HG03354 (cell line): Measurements from ENCODE around the gene CCDC57.
"Not testable (repeated sequence)": the region's sequence is repeated elsewhere in the genome, so short reads cannot be mapped to it uniquely, and the experiment has no call there.

Experiments used
- ATAC-seq: cut with Tn5 transposase; IDR thresholded peaks from one replicate; pipeline ENCODE4 v1.9.1; 2021; ENCODE audit warnings: mild to moderate bottlenecking; ENCODE audit not compliant: unreplicated experiment, poor library complexity, severe bottlenecking

CCDC57 gene

DNA sequence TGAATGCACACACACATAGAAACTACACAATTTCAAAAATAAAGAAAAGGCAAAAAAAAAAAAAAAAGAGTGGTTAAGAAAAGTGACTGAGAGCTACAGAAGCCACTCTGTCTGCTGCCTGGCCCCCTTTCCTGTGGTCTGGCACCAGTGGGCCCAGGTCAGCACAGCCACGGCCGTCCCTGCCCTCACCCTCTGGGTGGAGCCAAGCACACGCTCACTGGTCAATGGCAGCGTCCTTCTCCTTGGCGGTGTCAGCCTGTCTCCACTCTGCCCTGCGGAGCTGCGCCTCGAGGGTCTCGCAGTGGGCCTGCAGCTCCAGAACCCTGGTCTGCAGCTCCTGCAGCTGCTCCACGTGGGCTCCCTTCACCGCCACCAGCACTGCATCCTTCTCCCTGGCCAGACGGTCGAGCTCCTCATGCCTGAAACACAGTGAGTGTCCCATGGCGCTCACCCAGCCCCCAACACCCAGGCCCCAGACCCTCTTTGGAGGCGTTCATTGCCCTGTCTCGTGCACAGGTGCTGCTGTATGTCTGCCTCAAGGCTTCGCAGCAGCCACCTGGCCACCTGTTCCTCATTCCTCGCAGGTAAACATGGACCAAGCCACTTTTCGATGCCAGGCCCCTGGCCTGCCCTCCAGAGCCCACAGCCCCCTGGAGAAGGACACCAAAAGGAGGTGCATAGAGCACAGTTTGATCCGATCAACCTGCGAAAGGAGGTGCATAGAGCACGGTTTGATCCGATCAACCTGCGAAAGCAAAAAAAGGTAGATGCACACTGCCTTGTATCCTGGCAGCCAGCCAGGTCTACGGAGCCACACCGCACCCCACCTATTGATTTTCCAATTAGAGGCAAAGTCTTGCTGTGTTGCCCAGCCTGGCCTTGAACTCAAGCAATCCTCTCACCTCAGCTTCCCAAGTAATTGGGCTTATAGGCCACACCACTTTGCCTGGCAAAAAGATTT lies 24.4 kb downstream of the CCDC57 start:
- no peak for ATAC-seq

DNA sequence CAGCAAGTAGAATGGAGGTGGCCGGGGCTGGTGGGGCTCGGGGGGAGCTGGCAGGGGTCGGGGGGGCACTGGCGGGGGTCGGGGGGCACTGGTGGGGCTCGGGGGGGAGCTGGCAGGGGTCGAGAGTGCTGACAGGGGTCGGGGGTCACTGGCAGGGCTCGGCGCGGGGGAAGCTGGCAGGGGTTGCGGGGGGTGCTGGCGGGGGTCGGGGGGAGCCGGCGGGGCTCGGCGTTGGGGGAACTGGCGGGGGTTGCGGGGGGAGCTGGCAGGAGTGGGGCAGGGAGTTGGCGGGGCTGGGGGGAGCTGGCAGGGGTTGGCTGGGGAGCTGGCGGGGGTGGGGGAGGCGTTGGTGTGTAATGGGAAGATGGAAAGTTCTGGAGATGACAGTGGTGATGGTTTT lies 25.1 kb downstream of the CCDC57 start:
- ATAC-seq = no peak

DNA sequence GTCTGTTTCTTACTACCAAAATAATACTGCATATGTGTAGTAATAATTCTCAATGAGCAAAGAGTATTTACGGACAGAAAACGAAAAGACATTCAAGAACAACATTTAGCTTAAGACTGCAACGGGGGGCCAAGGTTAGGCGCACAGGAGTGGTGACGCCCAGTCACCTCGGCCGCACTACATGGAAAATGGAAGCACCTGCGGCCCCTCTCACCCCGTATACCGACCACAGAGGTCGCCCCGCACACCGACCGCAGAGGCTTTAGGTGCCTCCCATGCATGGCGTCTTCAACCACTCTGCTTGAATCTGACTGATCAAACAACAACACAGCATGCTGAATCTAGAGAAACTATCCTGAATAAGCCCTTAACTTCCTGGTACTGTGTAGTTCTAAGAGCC lies 26.4 kb downstream of the CCDC57 start:
- ATAC-seq = no peak

DNA sequence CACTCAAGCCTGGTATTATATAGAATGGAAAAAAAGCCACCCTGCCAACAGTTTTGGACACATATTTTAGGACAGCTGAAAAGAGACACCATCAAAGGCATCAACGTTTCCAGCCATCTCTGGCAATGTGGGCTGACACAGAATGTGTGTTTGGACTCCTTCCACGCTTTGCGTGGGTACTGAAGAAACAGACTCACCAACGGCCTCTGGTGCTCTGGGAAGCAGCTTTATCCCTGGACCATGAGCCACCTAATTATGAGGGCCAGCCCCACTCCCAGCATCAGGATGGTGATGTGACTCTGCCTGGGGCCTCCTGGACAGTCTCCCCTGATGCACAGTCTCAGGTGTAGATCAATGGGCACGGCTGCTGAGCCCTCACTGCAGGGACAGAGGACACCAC lies 27.9 kb downstream of the CCDC57 start:
- ATAC-seq = no peak

DNA sequence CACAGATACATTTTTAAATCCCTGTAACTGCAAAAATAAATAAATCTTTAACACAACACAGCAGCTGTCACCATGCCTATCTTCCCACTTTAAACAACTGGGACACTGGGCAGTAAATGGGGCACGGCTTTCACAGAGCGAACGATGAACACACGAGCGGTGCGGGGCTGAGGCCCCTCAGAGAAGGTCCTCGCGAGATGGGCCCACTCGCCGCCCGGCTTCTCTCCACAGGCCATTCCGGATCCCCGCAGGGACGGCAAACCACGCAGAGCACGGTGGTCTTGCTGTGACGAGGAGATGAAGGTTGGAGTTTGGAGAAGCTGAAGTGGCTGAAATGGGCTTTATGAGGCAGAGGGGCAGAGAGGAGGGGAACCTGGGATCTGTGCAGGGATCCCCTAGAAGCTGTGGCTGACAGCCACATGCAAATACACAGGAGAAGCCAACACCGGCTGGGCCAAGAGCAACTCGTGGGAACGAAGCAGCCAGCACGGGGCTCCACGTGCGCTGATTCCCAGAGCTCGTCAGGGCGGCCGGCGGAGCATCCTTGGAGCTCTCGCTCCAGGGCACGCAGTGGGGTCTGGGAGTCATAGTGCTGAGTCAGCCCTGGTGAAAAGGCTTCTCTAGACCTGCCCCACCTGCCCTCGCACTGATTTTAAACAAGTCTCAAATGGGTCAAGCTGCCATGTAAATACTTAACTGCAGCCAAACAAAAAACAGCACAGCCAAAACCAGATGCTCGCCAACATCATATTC lies 31.7 kb downstream of the CCDC57 start:
- no peak for ATAC-seq

DNA sequence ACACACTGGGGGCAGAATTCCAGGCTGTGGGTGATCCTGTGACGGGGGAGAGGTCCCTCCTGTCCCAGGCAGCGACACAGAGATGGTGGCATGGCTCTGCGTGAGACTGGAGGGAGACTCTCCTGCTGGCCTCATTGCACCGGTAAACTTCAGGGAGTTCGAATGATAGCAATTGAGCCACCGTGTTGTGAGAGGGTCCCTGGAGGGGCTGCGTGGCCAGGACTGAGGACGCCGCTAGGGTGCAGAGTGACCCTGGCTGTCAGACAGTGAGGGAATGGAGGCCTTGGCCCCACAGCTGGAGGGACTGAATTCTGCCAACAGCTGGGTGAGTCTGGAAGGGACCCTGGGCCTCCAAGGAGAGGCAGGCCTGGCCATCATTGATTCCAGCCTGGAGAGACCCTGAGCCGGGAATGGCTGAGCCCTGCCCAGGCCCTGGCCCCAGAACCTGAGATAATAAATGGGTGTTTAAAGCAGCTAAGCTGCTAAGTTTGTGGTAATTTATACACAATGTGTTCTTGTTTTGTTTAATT lies 32.6 kb downstream of the CCDC57 start:
- no peak for ATAC-seq

DNA sequence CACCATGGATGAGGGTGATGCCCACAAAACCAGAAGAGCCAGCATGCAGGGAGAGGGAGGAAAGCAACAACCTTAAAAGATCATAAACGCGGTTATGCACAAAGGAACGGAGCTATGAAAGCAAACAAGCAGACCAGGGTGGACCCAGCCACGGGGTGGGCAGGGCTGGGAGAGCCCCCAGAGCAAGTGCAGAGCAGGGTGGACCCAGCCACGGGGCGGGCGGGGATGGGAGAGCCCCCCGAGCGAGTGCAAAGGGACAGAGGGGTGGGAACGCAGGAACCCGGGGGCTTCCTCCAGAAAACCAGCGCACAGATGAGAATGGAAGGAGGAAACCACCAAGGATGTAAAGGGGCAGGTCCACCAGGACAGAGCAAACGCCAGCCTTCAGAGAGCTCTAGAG lies 33.2 kb downstream of the CCDC57 start:
- no peak for ATAC-seq

DNA sequence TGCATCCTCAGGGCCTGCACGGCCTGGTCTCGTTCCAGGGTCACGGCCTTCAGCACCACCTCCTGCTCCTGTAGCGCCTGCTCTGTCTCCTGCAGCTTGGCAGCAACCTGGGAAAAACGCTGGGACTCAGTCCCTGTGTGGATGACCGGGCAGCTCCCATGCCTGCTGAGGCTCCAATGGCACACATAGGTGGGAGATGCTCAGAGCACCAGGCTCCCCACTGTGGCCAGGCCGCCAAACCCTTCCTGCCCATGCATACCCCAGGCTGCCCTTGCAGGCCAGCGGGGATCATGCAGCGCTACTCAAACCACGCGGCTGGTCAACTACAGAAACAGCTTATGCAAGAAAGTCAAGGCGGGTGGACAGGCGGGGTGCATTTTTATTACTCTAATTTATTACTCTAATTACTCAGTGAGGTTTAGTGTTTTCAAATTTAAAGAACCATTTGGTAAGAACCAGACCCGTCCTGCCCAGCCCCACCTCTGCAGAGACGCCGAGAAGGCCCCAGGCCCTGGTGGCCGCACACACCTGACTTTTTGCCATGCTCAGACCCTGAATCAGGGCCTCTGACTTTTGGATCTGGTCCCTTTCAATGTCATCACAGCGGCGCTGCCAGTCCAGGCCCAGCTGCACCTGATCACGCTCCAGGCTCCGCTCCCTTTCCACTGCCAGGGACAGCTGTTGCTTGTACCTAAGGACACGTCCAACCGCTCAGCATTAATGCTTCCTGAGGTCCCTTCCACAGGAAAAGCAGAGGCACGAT lies 34.0 kb downstream of the CCDC57 start:
- ATAC-seq = no peak

DNA sequence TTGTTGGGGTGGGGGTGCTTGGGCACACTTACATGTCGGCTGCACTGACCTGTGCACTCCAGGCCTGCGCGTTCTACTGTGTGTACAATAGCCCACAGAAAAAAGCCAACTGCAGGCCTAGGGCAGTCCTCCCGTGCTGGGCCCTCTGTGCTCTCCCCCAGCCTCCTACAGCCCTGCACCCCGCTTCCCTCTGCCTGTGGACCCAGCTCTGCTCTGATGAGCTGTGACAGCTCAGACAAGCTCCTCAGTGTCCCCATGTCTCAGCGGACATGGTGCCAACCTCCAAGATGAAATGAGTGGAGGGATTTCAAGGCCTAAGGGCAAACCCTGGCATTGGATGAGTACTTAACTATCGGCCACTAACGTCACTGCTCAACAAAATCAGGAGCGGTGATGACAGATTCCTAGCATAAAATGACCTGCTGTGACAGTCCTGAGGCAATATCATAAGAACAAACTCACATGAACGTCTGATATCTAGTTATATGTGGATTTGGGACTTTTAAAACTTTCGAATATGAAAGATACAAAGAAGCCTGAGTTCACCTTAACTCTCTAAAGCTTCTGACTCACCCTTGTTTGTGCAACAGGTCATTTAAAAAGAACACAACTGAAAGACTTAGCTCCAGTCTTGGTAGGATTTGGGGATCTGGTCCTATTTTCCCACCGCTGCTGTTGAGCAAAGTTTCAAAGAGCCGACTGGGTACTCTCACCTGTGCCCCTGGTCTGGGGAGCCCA lies 34.7 kb downstream of the CCDC57 start:
- no peak for ATAC-seq

DNA sequence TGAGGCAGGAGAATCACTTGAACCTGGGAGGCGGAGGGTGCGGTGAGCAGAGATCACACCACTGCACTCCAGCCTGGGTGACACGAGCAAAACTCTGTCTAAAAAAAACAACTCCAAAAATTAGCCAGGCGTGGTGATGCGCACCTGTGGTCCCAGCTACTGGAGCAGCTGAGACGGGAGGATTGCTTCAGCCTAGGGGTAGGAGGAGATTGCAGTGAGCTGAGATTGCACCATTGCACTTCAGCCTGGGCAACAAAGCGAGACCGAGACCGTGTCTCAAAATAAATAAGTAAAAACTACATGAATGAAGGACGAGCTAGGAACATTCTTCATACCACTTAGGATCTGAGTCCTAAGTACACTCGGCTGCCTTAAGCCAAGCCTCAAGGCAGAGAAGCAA lies 35.4 kb downstream of the CCDC57 start:
- ATAC-seq = no peak

DNA sequence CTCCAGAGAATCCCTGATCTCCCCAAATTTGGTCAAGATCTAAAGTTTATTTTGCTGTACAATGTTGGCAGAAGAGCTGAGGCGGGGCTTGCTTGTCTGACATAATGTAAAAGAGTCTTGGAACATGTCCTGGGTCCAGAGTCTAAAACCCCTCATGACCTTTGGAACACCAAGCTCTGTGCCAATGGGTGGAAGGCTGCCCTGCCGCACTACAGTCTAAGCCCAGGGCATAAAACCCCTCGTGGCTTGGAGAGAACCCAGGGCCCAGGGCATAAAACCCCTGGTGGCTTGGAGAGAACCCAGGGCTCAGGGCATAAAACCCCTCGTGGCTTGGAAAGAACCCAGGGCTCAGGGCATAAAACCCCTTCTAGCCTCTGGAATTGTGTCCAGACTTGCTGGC lies 36.7 kb downstream of the CCDC57 start:
- no peak for ATAC-seq

DNA sequence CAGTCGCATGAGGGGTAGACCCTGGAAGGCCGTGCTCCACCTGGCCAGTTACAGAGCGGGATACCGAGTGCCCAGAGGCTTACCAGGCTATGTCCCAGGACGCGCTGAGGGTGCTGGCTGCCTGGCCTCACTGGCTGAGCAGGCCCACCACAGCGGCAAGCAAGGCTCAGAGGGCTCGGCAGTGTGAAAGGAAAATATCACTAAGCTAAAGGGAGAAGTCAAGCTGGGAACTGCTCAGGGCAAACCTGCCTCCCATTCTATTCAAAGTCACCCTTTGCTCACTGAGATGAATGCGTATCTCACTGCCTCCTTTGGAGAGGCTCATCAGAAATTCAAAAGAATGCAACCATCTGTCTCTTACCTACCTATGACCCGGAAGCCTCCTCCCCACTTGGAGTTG lies 37.4 kb downstream of the CCDC57 start:
- ATAC-seq = no peak

DNA sequence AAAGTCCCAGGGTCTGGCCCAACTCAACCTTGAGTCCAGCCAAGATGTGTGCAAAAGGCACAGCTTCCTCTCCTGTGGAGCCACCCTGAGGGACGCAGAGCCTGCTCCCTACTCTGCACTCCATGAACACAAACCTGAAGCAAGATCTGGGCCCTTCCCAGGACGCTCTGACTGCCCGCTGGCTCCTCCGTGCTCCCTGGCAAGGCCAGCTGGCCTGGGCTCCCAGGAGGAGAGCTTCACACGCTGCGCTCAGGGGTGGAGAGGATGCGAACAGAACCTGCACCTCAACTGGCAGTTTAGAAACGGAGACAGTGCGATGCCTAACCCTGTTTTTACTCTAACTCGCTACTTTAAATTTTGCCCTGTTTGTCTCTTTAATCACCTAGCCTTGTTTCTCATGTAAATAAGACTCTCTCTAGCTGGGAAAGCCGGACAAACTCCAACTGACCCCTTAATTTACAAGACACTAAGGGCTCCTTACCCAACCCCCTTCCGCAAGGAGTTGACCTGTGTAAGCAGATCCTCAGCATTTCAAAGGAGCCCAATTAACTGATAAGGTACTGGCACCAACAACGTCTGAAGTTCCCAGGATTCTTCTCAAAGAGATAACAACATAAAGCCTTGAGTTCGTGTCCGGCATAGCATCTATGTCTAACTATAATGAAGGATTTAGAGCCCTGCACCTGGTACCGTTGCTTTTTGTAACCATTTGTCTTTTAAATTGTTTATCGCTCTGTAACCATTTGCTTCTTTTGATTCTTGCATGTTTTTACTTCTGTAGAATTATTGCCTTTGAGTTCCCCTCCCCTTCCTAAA lies 38.4 kb downstream of the CCDC57 start:
- not testable (repeated sequence) for ATAC-seq

DNA sequence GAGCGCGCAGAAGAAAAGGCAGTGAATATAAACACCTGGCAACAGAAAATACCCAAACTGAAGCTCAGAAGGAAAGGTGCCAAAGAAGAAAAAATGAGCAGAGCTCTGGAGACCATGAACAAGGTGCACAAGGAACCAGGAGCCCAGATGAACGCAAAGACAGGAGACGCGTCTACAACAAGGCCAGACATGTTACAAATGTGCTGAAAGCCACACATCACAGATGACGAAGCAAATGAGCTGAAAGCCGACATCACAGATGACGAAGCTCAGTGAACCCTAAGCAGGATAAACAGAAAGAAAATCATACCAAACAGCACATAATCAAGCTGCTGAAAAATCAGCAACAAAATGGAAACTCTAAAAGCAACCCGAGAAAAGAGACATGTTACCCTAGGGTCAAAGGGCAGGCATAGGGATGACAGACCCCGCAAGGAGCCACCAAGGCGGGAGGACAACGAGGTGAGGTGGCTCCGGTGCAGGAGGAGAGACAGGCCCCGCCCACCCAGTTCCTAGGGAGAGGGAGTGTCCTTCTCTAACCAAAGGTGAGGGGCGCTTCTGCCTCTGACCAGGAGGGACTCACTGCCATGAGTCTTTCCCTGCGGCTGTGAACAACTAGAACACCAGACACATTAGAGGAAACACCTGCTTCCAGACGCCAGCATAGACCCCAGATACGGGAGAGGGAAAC lies 39.1 kb downstream of the CCDC57 start:
- no peak for ATAC-seq

DNA sequence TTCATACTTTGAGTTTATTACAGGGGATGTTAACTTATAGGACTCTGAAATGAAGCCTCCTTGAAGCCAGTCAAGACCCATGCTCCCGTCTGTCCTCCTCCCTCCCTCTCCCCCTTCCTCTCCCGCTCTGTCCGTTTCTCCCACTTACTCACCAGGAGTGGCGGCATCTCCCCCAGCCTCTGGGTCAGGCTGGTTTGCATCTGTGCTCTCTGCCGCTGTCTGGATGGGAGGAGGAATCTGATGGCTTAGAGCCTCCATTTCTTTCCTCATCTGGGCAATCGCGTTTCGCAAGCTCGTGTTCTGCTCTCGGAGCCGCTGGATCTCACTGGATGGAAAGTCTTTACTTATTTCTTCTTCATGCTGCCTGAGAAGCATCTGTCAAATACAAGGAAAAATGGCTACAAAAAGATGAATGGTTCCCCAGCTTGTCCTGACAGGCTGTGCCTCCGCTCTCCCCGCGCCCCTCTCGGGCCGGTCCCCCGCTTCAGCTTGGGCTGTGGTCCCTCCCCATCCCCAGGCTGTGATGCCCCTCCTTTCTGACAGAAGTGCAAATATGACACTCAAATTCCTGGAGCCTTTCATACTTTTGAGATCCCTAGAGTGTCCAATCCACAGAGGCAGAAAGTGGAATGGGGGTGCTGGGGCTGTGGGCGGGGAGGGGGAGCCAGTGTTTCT lies 40.0 kb downstream of the CCDC57 start:
- ATAC-seq = no peak

DNA sequence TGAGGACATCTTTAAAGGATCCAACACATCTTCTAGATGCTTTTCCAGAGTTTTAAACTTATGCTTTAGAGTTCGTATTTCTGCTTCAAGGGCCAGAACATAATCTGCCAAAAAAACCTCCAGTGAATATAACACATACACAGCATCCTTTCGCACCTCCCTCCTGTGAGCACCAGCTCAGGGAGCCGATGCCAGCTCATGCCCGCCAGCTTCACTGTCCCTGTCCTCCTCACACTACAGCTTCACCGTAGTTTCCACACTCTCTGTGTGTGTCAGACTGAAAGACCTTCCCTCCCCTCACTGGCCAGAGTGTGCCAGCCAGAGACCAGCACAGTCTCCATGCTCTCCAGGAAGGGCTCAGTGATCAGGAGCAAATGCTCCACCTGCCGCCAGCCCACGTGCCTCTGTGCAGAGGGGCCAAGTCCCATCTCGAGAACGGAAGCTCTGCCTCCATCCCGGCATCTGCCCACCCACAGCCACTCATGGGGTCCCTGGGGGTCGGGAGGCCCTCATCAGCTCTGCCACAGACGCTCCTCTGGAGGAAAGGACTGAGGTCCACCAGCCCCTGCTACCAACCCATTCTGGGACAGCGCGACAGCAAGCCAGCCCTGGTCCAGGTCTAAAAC lies 40.8 kb downstream of the CCDC57 start:
- no peak for ATAC-seq

DNA sequence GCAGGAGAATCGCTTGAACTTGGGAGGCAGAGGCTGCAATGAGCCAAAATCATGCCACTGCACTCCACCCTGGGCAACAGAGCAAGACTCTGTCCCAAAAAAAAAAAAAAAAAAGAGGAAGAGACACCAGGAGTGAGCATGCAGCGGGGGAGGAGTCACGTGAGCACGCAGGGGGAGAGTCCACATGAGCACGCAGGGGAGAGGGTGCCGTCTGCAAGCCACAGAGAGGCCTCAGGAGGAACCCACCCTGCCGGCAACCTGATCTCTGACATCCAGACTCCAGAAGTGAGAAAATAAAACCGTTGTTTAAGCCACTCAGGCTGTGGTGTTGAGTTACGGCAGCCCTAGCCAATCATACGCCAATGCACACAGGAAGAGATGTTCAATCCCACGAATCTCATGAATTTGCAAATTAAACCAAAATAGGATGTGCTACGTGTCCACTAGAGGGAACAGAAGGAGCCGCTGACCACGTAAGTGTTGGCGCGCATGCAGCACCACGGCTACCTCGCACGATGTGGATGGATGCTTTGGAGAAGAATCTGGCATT lies 42.2 kb downstream of the CCDC57 start:
- ATAC-seq = no peak
